ENCODE data around the gene ZNF879.
A peak's percentile ranks its signal among the peaks of the same experiment; 100 is the strongest.

Gene ZNF879

GRCh38 chr5:179033004-179033580 lies 9.5 kb downstream of the ZNF879 start:
- DNase-seq = no peak

- no peak for DNase-seq
Measured at GRCh38 chr5:179044765-179045164, 21.2 kb downstream of the ZNF879 start.

- no peak for DNase-seq
Measured at GRCh38 chr5:179051784-179052183, 28.2 kb downstream of the ZNF879 start.

- no peak for DNase-seq
Measured at GRCh38 chr5:179054036-179054785, 30.6 kb downstream of the ZNF879 start.

GRCh38 chr5:179054876-179055275 lies 31.3 kb downstream of the ZNF879 start:
- no peak for DNase-seq

GRCh38 chr5:179055436-179055835 lies 31.8 kb downstream of the ZNF879 start:
- no peak for DNase-seq

- no peak for DNase-seq
Measured at GRCh38 chr5:179055841-179056240, 32.2 kb downstream of the ZNF879 start.

GRCh38 chr5:179060116-179061008 lies 36.8 kb downstream of the ZNF879 start, which contains the start of gene ZNF354C:
TSS of gene ZNF354C (plus strand) at chr5:179060373. CDS start at chr5:179062069, 1,696 bp downstream.
- peak; percentile 53 to 85 for DNase-seq

GRCh38 chr5:179061025-179061424 lies 37.4 kb downstream of the ZNF879 start:
- no peak for DNase-seq

- DNase-seq = no peak
Measured at GRCh38 chr5:179065703-179066102, 42.1 kb downstream of the ZNF879 start.

GRCh38 chr5:179079165-179079987 lies 55.8 kb downstream of the ZNF879 start:
- no peak for DNase-seq

GRCh38 chr5:179080724-179081123 lies 57.1 kb downstream of the ZNF879 start:
- DNase-seq = no peak

Data from NCI-H446 (cell line).